Right lobe of liver (tissue), 6 donors: ENCODE measurements around the gene MYH9. TPM values are rescaled to one million over a fixed set of nuclear protein-coding genes. Genes with fewer than 3 reads are reported as not detected.
"Not testable (repeated sequence)": the region's sequence is repeated elsewhere in the genome, so short reads cannot be mapped to it uniquely, and the experiment has no call there.

ENCODE experiments used
- ATAC-seq, 4 donors: fragments of 200-7000 bp; cut with Tn5 transposase; one replicate each; pipeline ENCODE4 v1.9.1; 2020; ENCODE audit warnings: mild to moderate bottlenecking in 4 of 4, moderate library complexity in 4 of 4
- DNase-seq, 3 donors: peaks; one replicate each; pipeline ENCODE4 v3.0.0-alpha.2; 2020
- H3K27ac ChIP-seq, 3 donors: fragments of 200-600 bp; one replicate each; pipeline ENCODE4 v1.8.0; 2022
- H3K27me3 ChIP-seq, 2 donors: fragments of 200-600 bp; one replicate each; pipeline ENCODE4 v1.8.0; 2022
- H3K36me3 ChIP-seq, 4 donors: fragments of 200-600 bp; sonication (generic) in 1 of 4; one replicate each; pipeline versions ENCODE4 v1.5.1 to v1.8.0; 2017 to 2022; ENCODE audit warnings: control low read depth in 1 of 4
- H3K4me1 ChIP-seq, 4 donors: fragments of 200-600 bp; sonication (generic) in 1 of 4; one replicate each; pipeline versions ENCODE4 v1.5.1 to v1.8.0; 2017 to 2022; ENCODE audit warnings: control low read depth in 1 of 4
- H3K4me3 ChIP-seq, 3 donors: fragments of 200-600 bp; one replicate each; pipeline ENCODE4 v1.8.0; 2022
- H3K9me3 ChIP-seq, 4 donors: fragments of 200-600 bp; sonication (generic) in 1 of 4; one replicate each; pipeline versions ENCODE4 v1.5.1 to v1.8.0; 2017 to 2022; ENCODE audit warnings: control low read depth in 1 of 4
- CTCF ChIP-seq, 4 donors: fragments of 200-600 bp in 3 of 4; fragments of 450-650 bp in 1 of 4; IDR thresholded peaks; one replicate each; pipeline versions ENCODE4 v1.5.1 to v1.8.0; 2016 to 2022; ENCODE audit warnings: antibody characterized with exemption in 4 of 4, mild to moderate bottlenecking in 2 of 4
- POLR2A ChIP-seq: fragments of 450-650 bp; IDR thresholded peaks from one replicate; pipeline ENCODE4 v1.6.1; 2017; ENCODE audit warnings: antibody characterized with exemption, mild to moderate bottlenecking
- WGBS: methylation state at CpG from one replicate; pipeline ENCODE4 v1.1.6; 2018; ENCODE audit warnings: low coverage, low lambda C conversion rate; ENCODE audit not compliant: insufficient coverage; ENCODE audit errors: missing lambda C conversion rate; 5-methylcytosine and 5-hydroxymethylcytosine counted together
- intact Hi-C, 2 donors: fragments of 100-400 bp; cut with DNase I; formaldehyde crosslinking; loops; one replicate each; pipeline versions ENCODE4 v1.11.2 to v1.14.1; 2022
- total RNA-seq, 6 experiments: library from RNA; depleted of rRNA in 2 of 6; stranded (reverse); fragments of >200 nt in 2 of 6; fragmentation: NEBNext Ultra II Directional in 3 of 6; extraction: Animal tissue kit (Norgen Biotek cat#: 25700) in 3 of 6; gene quantifications; one replicate each; pipeline versions ENCODE4 v1.1.0 to v1.2.4, GENCODE V29; 2016 to 2023
- donor health status: DM: no; HTN: yes; CAD: no.
- donor health status: DM: no; HTN: no; CAD: no.
- donor health status: DM: no; HTN: no; CAD: no.
- donor health status: DM: no; HTN: yes; CAD: no.
- donor health status: DM: no; HTN: yes; CAD: no.

MYH9 gene
- total RNA-seq, 6 experiments from 2014 or later, result 168 to 435 (median 222) TPM

- TF ChIP-seq POLR2A (no peak), CTCF (IDR thresholded peaks at IDR 0.05) (no peak)
- H3K9me3 ChIP-seq, result no peaks in the 10 kb centered on the region
- ATAC-seq (no peak), DNase-seq (no peak)
- 90% methylated on average over 2 of the region's 3 CpGs for WGBS
- H3K27me3 ChIP-seq, result no peaks in the 10 kb centered on the region
- intact Hi-C loops, result no loop called here
- H3K36me3 ChIP-seq, result peaks cover 0 to 3% (median 3%) of the 10 kb centered on the region in 4 donors
- no peak overlapping the region for H3K27ac ChIP-seq
- no peak overlapping the region for H3K4me3 ChIP-seq
- peaks cover 3 to 20% (median 12%) of the 10 kb centered on the region in 4 donors for H3K4me1 ChIP-seq
These were observed 131.3 kb downstream of the MYH9 start for GRCh38 chr22:36256478-36256877.

- H3K27me3 ChIP-seq, H3K9me3 ChIP-seq, H3K36me3 ChIP-seq, DNase-seq, ATAC-seq, intact Hi-C loops: not testable (repeated sequence)
- H3K27ac ChIP-seq, result peak overlapping the region in 1 of 3 donors; percentile 96
- H3K4me3 ChIP-seq, result peak overlapping the region in 1 of 3 donors; percentile 63
- no CpG with 5 or more reads among the region's 5 CpGs for WGBS
- H3K4me1 ChIP-seq, result peaks cover 0 to 19% (median 9%) of the 10 kb centered on the region in 4 donors
These were observed 132.2 kb downstream of the MYH9 start for GRCh38 chr22:36255572-36255971.

- TF ChIP-seq CTCF (IDR thresholded peaks at IDR 0.05) (no peak), POLR2A (no peak)
- Histone ChIP-seq H3K27ac (peak overlapping the region; percentile 79 to 96 (median 82)), H3K36me3 (peaks cover 0 to 3% (median 0%) of the 10 kb centered on the region in 4 donors), H3K4me1 (peaks cover 0 to 31% (median 4%) of the 10 kb centered on the region in 4 donors), H3K9me3 (no peaks in the 10 kb centered on the region), H3K27me3 (no peaks in the 10 kb centered on the region), H3K4me3 (peak overlapping the region; percentile 63 to 77 (median 76))
- DNase-seq, result peak in 1 of 3 donors; percentile 73
- intact Hi-C loops, result no loop called here
- peak; percentile 18 to 62 (median 57) for ATAC-seq
- WGBS, result 24% methylated on average over 3 of the region's 7 CpGs
These were observed 134.0 kb downstream of the MYH9 start for GRCh38 chr22:36253523-36254490.

GRCh38 chr22:36252754-36253522, 134.8 kb downstream of the MYH9 start, which contains the start of gene APOL1:
Gene APOL1, plus strand, starts transcription at chr22:36253133. Its CDS starts 1,823 bp downstream, at chr22:36254956.
- intact Hi-C loops, result no loop called here
- DNase-seq (peak in 2 of 3 donors; percentile 64 to 67), ATAC-seq (peak; percentile 79 to 88 (median 84))
- Histone ChIP-seq H3K27ac (peak within 1 kb of the TSS; percentile 79 to 96 (median 82)), H3K27me3 (no peaks in the 10 kb centered on the region), H3K4me1 (peaks cover 0 to 31% (median 4%) of the 10 kb centered on the region in 4 donors), H3K9me3 (no peaks in the 10 kb centered on the region), H3K36me3 (peaks cover 0 to 3% (median 0%) of the 10 kb centered on the region in 4 donors), H3K4me3 (peak within 1 kb of the TSS; percentile 63 to 77 (median 76))
- 12% methylated on average over 10 of the region's 10 CpGs for WGBS
- no peak for TF ChIP-seq CTCF (IDR thresholded peaks at IDR 0.05)
- TF ChIP-seq POLR2A, result peak; percentile 53

GRCh38 chr22:36251979-36252608, 135.7 kb downstream of the MYH9 start:
- H3K4me3 ChIP-seq, intact Hi-C loops, H3K9me3 ChIP-seq, H3K27me3 ChIP-seq, DNase-seq, ATAC-seq, H3K36me3 ChIP-seq: not testable (repeated sequence)
- WGBS, result 77% methylated on average over 3 of the region's 7 CpGs
- Histone ChIP-seq H3K4me1 (peaks cover 0 to 31% (median 4%) of the 10 kb centered on the region in 4 donors), H3K27ac (peak overlapping the region in 2 of 3 donors; percentile 79 to 96)

GRCh38 chr22:36250292-36250960, 137.3 kb downstream of the MYH9 start:
- peaks cover 0 to 45% (median 4%) of the 10 kb centered on the region in 4 donors for H3K4me1 ChIP-seq
- H3K27me3 ChIP-seq, H3K9me3 ChIP-seq, intact Hi-C loops, H3K4me3 ChIP-seq, ATAC-seq, H3K36me3 ChIP-seq: not testable (repeated sequence)
- WGBS, result 58% methylated on average over 24 of the region's 24 CpGs
- peak overlapping the region in 2 of 3 donors; percentile 30 to 67 for H3K27ac ChIP-seq
- peak in 1 of 3 donors; percentile 78 for DNase-seq
